WTC11 (cell line): ENCODE results near the gene TRIM58. TPM values are rescaled to one million over a fixed set of nuclear protein-coding genes. Genes with fewer than 3 reads are reported as not detected.

Source experiments
- ATAC-seq: fragments of 200-7000 bp; cut with Tn5 transposase; 2 replicates; pipeline ENCODE4 v1.10.0; 2021; ENCODE audit warnings: mild to moderate bottlenecking, moderate library complexity
- Bru-seq: library from RNA; stranded (reverse); fragments of 400-500 nt; gene quantifications from one replicate; lab custom pipeline; 2021; lab: Mats Ljungman, UMichigan
- CTCF ChIA-PET: fragments of 300-600 bp; sonication (Branson Sonifier 250); formaldehyde crosslinking; loops from one replicate; lab custom pipeline; 2021; ENCODE audit warnings: antibody characterized with exemption; lab: Charles Lee
- POLR2A ChIA-PET: fragments of 350-600 bp; sonication (Branson Sonifier 250); formaldehyde crosslinking; loops from one replicate; lab custom pipeline; 2021; ENCODE audit warnings: antibody characterized with exemption; lab: Charles Lee
- DNase-seq: peaks from one replicate; pipeline ENCODE4 v3.0.0; 2021; ENCODE audit warnings: low spot score
- H3K27ac Mint-ChIP-seq: 2 replicates; pipeline ENCODE4 v1.8.0; 2021; ENCODE audit warnings: mixed read lengths
- H3K27me3 Mint-ChIP-seq: 2 replicates; pipeline ENCODE4 v1.8.0; 2021; ENCODE audit warnings: low read depth, mild to moderate bottlenecking, moderate library complexity, mixed read lengths
- H3K36me3 Mint-ChIP-seq: 2 replicates; pipeline ENCODE4 v1.8.0; 2021; ENCODE audit warnings: mixed read lengths
- H3K4me1 Mint-ChIP-seq: 2 replicates; pipeline ENCODE4 v1.8.0; 2022; ENCODE audit warnings: mixed read lengths
- H3K4me3 Mint-ChIP-seq: 2 replicates; pipeline ENCODE4 v1.8.0; 2021; ENCODE audit warnings: mild to moderate bottlenecking, moderate library complexity, mixed read lengths
- H3K9me3 Mint-ChIP-seq: 2 replicates; pipeline ENCODE4 v1.8.0; 2021; ENCODE audit warnings: mixed read lengths
- CTCF ChIP-seq: fragments of 200-600 bp; IDR thresholded peaks from 2 replicates; pipeline ENCODE4 v1.8.0; 2022; ENCODE audit warnings: antibody characterized with exemption
- E2F5 ChIP-seq: sonication (generic); formaldehyde crosslinking; IDR thresholded peaks from 2 replicates; pipeline ENCODE4 v1.8.1; 2022; ENCODE audit warnings: mild to moderate bottlenecking, moderate library complexity, missing genetic modification reagents
- ESRRA ChIP-seq: sonication (generic); formaldehyde crosslinking; IDR thresholded peaks from 2 replicates; pipeline ENCODE4 v1.8.1; 2022; ENCODE audit warnings: mild to moderate bottlenecking, missing genetic modification reagents, borderline replicate concordance
- OVOL2 ChIP-seq: fragments of 250-450 bp; sonication (Bioruptor Pico); IDR thresholded peaks from 2 replicates; pipeline ENCODE4 v1.9.0; 2021; ENCODE audit warnings: mild to moderate bottlenecking, borderline replicate concordance
- ZNF281 ChIP-seq: sonication (generic); formaldehyde crosslinking; IDR thresholded peaks from 2 replicates; pipeline ENCODE4 v1.8.0; 2023; ENCODE audit warnings: mild to moderate bottlenecking, missing genetic modification reagents
- ZNF416 ChIP-seq: fragments of 250-450 bp; sonication (Bioruptor Pico); IDR thresholded peaks from 2 replicates; pipeline ENCODE4 v1.9.0; 2021; ENCODE audit warnings: mild to moderate bottlenecking, inconsistent platforms
- ZNF423 ChIP-seq: fragments of 250-450 bp; sonication (Bioruptor Pico); IDR thresholded peaks from 2 replicates; pipeline ENCODE4 v2.1.2; 2022; ENCODE audit warnings: mild to moderate bottlenecking, moderate library complexity
- long read RNA-seq, 3 experiments: library from RNA in 1 of 3; library from capped mRNA in 1 of 3; library from polyadenylated mRNA in 1 of 3; unstranded in 2 of 3; stranded (forward) in 1 of 3; transcript quantifications; one replicate each; pipeline ENCODE4 v2.0.0, GENCODE V29; 2021
- total RNA-seq: library from RNA; stranded (reverse); gene quantifications from 3 replicates; pipeline ENCODE4 v1.2.3, GENCODE V29; 2021
- TF ChIP-seq, protein P1 (sequence below): sonication (generic); formaldehyde crosslinking; IDR thresholded peaks from 2 replicates; pipeline ENCODE4 v1.8.1; 2023; ENCODE audit warnings: mild to moderate bottlenecking, missing genetic modification reagents
- TF ChIP-seq, protein P2 (sequence below): sonication (generic); formaldehyde crosslinking; IDR thresholded peaks from 2 replicates; pipeline ENCODE4 v1.8.1; 2023; ENCODE audit warnings: mild to moderate bottlenecking, moderate library complexity, missing genetic modification reagents
- TF ChIP-seq, protein P3 (sequence below): fragments of 250-450 bp; sonication (Bioruptor Pico); IDR thresholded peaks from 2 replicates; pipeline ENCODE4 v2.1.2; 2022; ENCODE audit warnings: mild to moderate bottlenecking, moderate library complexity

Gene TRIM58, protein sequence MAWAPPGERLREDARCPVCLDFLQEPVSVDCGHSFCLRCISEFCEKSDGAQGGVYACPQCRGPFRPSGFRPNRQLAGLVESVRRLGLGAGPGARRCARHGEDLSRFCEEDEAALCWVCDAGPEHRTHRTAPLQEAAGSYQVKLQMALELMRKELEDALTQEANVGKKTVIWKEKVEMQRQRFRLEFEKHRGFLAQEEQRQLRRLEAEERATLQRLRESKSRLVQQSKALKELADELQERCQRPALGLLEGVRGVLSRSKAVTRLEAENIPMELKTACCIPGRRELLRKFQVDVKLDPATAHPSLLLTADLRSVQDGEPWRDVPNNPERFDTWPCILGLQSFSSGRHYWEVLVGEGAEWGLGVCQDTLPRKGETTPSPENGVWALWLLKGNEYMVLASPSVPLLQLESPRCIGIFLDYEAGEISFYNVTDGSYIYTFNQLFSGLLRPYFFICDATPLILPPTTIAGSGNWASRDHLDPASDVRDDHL
- total RNA-seq (1.0 to 1.9 TPM (median 1.6 TPM) in 3 replicates), Bru-seq, nascent RNA (percentile 39 among the genes with signal in this experiment)
- long read RNA-seq, experiment 1, transcript TRIM58-201 (6 exons, 3,225 nt): major isoform, 6 of 13 reads
- long read RNA-seq, experiment 1, partial matches to known transcripts: 0 of 13 reads
- long read RNA-seq, experiment 1, other reads (novel, unspliced or antisense): 7 of 13 reads
- long read RNA-seq, experiment 2, partial matches to known transcripts: 0 of 2 reads
- long read RNA-seq, experiment 2, other reads (novel, unspliced or antisense): 1 of 2 reads
- long read RNA-seq, experiment 3: 0 reads

DNA sequence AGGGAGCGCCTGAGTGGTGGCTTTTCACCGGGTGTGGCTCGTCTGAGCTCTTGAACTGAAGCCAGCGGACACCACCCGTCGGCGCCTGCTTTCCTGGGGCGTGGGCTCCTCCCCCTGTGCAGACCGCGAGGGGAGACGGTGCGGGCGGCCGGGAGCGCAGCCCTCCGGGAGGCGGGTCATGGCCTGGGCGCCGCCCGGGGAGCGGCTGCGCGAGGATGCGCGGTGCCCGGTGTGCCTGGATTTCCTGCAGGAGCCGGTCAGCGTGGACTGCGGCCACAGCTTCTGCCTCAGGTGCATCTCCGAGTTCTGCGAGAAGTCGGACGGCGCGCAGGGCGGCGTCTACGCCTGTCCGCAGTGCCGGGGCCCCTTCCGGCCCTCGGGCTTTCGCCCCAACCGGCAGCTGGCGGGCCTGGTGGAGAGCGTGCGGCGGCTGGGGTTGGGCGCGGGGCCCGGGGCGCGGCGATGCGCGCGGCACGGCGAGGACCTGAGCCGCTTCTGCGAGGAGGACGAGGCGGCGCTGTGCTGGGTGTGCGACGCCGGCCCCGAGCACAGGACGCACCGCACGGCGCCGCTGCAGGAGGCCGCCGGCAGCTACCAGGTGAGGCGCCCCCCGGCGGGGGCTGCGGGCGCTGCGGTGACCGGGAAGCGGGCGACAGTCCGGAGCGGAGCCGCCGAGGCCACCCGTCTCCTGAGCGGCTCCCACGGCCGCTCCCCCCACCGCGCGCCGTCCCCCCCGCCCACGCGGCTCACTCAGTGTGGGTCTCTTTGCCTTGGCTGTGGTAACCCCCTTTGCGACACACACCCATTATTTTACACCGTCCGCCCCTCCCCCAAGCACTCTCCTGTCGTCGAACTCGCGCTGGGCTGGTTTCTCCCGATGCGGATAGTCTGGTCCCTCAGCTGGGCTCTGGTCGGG lies at the start of gene TRIM58:
Gene TRIM58 (plus strand): TSS at position 119 of the 916 bp plus-strand sequence. CDS start 60 bp downstream, at position 179.
- POLR2A ChIA-PET: no interaction called here
- Mint-ChIP-seq H3K4me3 (peak within 1 kb of the TSS; percentile 72), H3K27me3 (peaks cover 16% of the 10 kb centered on the region), H3K36me3 (peaks cover 15% of the 10 kb centered on the region)
- ATAC-seq: peak; percentile 75
- TF ChIP-seq OVOL2 (CRISPR knock-in tag) (no peak), CTCF (peak; percentile 26; the same call in 1 of the 2 replicates), E2F5 (CRISPR knock-in tag) (no peak), ZNF281 (CRISPR knock-in tag) (no peak), ESRRA (CRISPR knock-in tag) (peak; percentile 77; the same call in 1 of the 2 replicates), ZNF416 (CRISPR knock-in tag) (no peak), ZNF423 (CRISPR knock-in tag) (peak; percentile 68; the same call in 1 of the 2 replicates)
- TF ChIP-seq, protein P1, sequence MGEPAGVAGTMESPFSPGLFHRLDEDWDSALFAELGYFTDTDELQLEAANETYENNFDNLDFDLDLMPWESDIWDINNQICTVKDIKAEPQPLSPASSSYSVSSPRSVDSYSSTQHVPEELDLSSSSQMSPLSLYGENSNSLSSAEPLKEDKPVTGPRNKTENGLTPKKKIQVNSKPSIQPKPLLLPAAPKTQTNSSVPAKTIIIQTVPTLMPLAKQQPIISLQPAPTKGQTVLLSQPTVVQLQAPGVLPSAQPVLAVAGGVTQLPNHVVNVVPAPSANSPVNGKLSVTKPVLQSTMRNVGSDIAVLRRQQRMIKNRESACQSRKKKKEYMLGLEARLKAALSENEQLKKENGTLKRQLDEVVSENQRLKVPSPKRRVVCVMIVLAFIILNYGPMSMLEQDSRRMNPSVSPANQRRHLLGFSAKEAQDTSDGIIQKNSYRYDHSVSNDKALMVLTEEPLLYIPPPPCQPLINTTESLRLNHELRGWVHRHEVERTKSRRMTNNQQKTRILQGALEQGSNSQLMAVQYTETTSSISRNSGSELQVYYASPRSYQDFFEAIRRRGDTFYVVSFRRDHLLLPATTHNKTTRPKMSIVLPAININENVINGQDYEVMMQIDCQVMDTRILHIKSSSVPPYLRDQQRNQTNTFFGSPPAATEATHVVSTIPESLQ (CRISPR knock-in tag): no peak
- TF ChIP-seq, protein P2, sequence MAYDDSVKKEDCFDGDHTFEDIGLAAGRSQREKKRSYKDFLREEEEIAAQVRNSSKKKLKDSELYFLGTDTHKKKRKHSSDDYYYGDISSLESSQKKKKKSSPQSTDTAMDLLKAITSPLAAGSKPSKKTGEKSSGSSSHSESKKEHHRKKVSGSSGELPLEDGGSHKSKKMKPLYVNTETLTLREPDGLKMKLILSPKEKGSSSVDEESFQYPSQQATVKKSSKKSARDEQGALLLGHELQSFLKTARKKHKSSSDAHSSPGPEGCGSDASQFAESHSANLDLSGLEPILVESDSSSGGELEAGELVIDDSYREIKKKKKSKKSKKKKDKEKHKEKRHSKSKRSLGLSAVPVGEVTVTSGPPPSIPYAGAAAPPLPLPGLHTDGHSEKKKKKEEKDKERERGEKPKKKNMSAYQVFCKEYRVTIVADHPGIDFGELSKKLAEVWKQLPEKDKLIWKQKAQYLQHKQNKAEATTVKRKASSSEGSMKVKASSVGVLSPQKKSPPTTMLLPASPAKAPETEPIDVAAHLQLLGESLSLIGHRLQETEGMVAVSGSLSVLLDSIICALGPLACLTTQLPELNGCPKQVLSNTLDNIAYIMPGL: peak; percentile 50; the same call in 1 of the 2 replicates
- TF ChIP-seq, protein P3, sequence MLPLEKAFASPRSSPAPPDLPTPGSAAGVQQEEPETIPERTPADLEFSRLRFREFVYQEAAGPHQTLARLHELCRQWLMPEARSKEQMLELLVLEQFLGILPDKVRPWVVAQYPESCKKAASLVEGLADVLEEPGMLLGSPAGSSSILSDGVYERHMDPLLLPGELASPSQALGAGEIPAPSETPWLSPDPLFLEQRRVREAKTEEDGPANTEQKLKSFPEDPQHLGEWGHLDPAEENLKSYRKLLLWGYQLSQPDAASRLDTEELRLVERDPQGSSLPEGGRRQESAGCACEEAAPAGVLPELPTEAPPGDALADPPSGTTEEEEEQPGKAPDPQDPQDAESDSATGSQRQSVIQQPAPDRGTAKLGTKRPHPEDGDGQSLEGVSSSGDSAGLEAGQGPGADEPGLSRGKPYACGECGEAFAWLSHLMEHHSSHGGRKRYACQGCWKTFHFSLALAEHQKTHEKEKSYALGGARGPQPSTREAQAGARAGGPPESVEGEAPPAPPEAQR: no peak
- TF ChIP-seq, all 79 proteins: peak for 4
- Mint-ChIP-seq H3K4me1 (peaks cover 10% of the 10 kb centered on the region; the same call in 1 of the 2 replicates), H3K9me3 (peaks cover 24% of the 10 kb centered on the region), H3K27ac (no peak within 1 kb of the TSS)
- CTCF ChIA-PET: interaction anchor here (0.7 to 1.8 kb wide), 4 partner anchors 10 to 79 kb away, joined by 3 to 8 read pairs (median 4); no protein-coding TSS in a partner anchor
- DNase-seq: peak; percentile 39
